Trophoblast cell (in vitro differentiated cells and primary cell): ENCODE measurements around the gene KAT6B.

Experiments
- DNase-seq, 2 donors: peaks; one replicate each; pipeline ENCODE4 v3.0.0-alpha.2; 2016
- H2AFZ ChIP-seq: 2 replicates; pipeline ENCODE4 v1.6.1; 2013; ENCODE audit warnings: low read length, moderate library complexity, mild to moderate bottlenecking; ENCODE audit not compliant: insufficient read depth, poor library complexity
- H2AK5ac ChIP-seq: 2 replicates; pipeline ENCODE4 v1.6.1; 2013; ENCODE audit warnings: mild to moderate bottlenecking, low read length
- H2BK120ac ChIP-seq: 2 replicates; pipeline ENCODE4 v1.6.1; 2013; ENCODE audit warnings: low read length, mild to moderate bottlenecking, moderate library complexity; ENCODE audit not compliant: insufficient read depth, poor library complexity
- H2BK12ac ChIP-seq: 2 replicates; pipeline ENCODE4 v1.6.1; 2013; ENCODE audit warnings: mild to moderate bottlenecking, low read length, moderate library complexity
- H2BK5ac ChIP-seq: 2 replicates; pipeline ENCODE4 v1.6.1; 2013; ENCODE audit warnings: low read length, low read depth, moderate library complexity, mild to moderate bottlenecking; ENCODE audit not compliant: poor library complexity
- H3K14ac ChIP-seq: 2 replicates; pipeline ENCODE4 v1.6.1; 2013; ENCODE audit warnings: mild to moderate bottlenecking, low read length
- H3K18ac ChIP-seq: 2 replicates; pipeline ENCODE4 v1.6.1; 2013; ENCODE audit warnings: mild to moderate bottlenecking, low read length
- H3K23ac ChIP-seq: 2 replicates; pipeline ENCODE4 v1.6.1; 2013; ENCODE audit warnings: low read length
- H3K27ac ChIP-seq: 2 replicates; pipeline ENCODE4 v1.5.1; 2013; ENCODE audit warnings: low read depth, mild to moderate bottlenecking, inconsistent platforms, low read length, moderate library complexity
- H3K27me3 ChIP-seq: 2 replicates; pipeline ENCODE4 v1.6.1; 2013; ENCODE audit warnings: inconsistent platforms, mild to moderate bottlenecking, low read length, moderate library complexity; ENCODE audit not compliant: insufficient read depth
- H3K36me3 ChIP-seq, 2 experiments: 1 replicate in 1 of 2; 2 replicates in 1 of 2; pipeline ENCODE4 v1.6.1; 2013; ENCODE audit warnings: low read length in 2 of 2, mild to moderate bottlenecking in 2 of 2, moderate library complexity in 1 of 2; ENCODE audit not compliant: insufficient read depth in 2 of 2, control insufficient read depth in 1 of 2
- H3K4ac ChIP-seq: 2 replicates; pipeline ENCODE4 v1.6.1; 2013; ENCODE audit warnings: low read depth, mild to moderate bottlenecking, low read length, moderate library complexity
- H3K4me1 ChIP-seq, 2 experiments: 1 replicate in 1 of 2; 2 replicates in 1 of 2; pipeline ENCODE4 v1.6.1; 2013; ENCODE audit warnings: low read length in 2 of 2, mild to moderate bottlenecking in 2 of 2, moderate library complexity in 1 of 2; ENCODE audit not compliant: insufficient read depth in 2 of 2, control insufficient read depth in 1 of 2
- H3K4me2 ChIP-seq: 2 replicates; pipeline ENCODE4 v1.6.1; 2013; ENCODE audit warnings: inconsistent platforms, mild to moderate bottlenecking, low read length, moderate library complexity
- H3K4me3 ChIP-seq: 2 replicates; pipeline ENCODE4 v1.5.1; 2013; ENCODE audit warnings: mild to moderate bottlenecking, low read depth, low read length, inconsistent platforms
- H3K79me1 ChIP-seq: one replicate; pipeline ENCODE4 v1.6.1; 2013; ENCODE audit warnings: low read length
- H3K79me2 ChIP-seq: 2 replicates; pipeline ENCODE4 v1.6.1; 2013; ENCODE audit warnings: low read length, mild to moderate bottlenecking; ENCODE audit not compliant: control insufficient read depth, insufficient read depth, poor library complexity
- H3K9ac ChIP-seq: 2 replicates; pipeline ENCODE4 v1.6.1; 2013; ENCODE audit warnings: mild to moderate bottlenecking, low read length
- H3K9me3 ChIP-seq: 2 replicates; pipeline ENCODE4 v1.6.1; 2013; ENCODE audit warnings: low read depth, mild to moderate bottlenecking, control low read depth, inconsistent platforms, low read length; ENCODE audit not compliant: insufficient read depth
- H4K12ac ChIP-seq: 2 replicates; pipeline ENCODE4 v1.6.1; 2013; ENCODE audit warnings: low read depth, mild to moderate bottlenecking, low read length, moderate library complexity
- H4K8ac ChIP-seq: 2 replicates; pipeline ENCODE4 v1.6.1; 2013; ENCODE audit warnings: low read depth, mild to moderate bottlenecking, low read length, moderate library complexity
- H4K91ac ChIP-seq: one replicate; pipeline ENCODE4 v1.6.1; 2013; ENCODE audit warnings: low read depth, mild to moderate bottlenecking, low read length, moderate library complexity
- WGBS: extraction: QIAGEN DNeasy Blood & Tissue Kit; methylation state at CpG from one replicate; pipeline ENCODE4 v1.1.7; 2013; ENCODE audit warnings: missing lambda C conversion rate; ENCODE audit not compliant: insufficient read length, insufficient coverage; ENCODE audit errors: extremely low coverage; 5-methylcytosine and 5-hydroxymethylcytosine counted together

KAT6B gene

DNA sequence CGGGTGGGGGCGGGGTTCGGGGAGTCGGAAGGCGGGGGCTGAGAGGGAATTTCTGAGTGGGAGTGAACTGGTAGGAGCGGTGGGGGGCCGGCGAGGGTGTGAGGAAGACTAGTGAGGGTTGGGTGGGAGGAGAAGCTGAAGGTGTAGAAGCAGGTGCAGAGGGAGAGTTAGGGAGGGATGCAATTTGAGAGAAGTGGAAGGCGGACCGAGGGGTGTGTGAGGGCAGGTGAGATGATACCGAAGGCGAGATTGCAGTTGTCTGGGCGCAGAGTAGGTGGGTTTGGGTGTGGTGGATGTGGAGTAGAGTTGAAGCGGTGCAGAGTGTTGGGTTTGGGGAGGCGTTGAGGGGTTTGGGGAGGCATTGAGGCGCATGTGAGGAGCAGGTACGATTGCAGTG lies 643 bp downstream of the KAT6B start:
- no peak overlapping the region for H3K23ac ChIP-seq
- H3K27me3 ChIP-seq = no peaks in the 10 kb centered on the region
- peak overlapping the region; percentile 78 for H3K4me3 ChIP-seq
- H2BK120ac ChIP-seq = no peak overlapping the region
- H3K36me3 ChIP-seq = no peaks in the 10 kb centered on the region
- H4K91ac ChIP-seq = no peak overlapping the region
- no peak for DNase-seq
- H4K12ac ChIP-seq = no peak overlapping the region
- peak overlapping the region; percentile 10 for H3K18ac ChIP-seq
- no peak overlapping the region for H3K27ac ChIP-seq
- no peak overlapping the region for H2BK12ac ChIP-seq
- peaks cover 13% of the 10 kb centered on the region for H3K79me1 ChIP-seq
- H3K4me2 ChIP-seq = peak overlapping the region; percentile 85
- peak overlapping the region; percentile 27 for H4K8ac ChIP-seq
- 100% methylated on average over 2 of the region's 17 CpGs for WGBS
- H3K9me3 ChIP-seq = no peaks in the 10 kb centered on the region
- H3K4ac ChIP-seq = no peak overlapping the region
- peak overlapping the region; percentile 19 for H2AFZ ChIP-seq
- no peak overlapping the region for H2BK5ac ChIP-seq
- H3K9ac ChIP-seq = peak overlapping the region; percentile 54
- peaks cover 2 to 15% of the 10 kb centered on the region in 2 experiments for H3K4me1 ChIP-seq
- peak overlapping the region; percentile 4 for H3K14ac ChIP-seq
- no peak overlapping the region for H2AK5ac ChIP-seq
- peaks cover 10% of the 10 kb centered on the region for H3K79me2 ChIP-seq

- H3K27me3 ChIP-seq = no peaks in the 10 kb centered on the region
- H3K4ac ChIP-seq = no peak overlapping the region
- H4K91ac ChIP-seq = no peak overlapping the region
- H2AK5ac ChIP-seq = no peak overlapping the region
- H3K4me1 ChIP-seq = peaks cover 2 to 15% of the 10 kb centered on the region in 2 experiments
- H3K4me3 ChIP-seq = no peak overlapping the region
- no peak overlapping the region for H3K23ac ChIP-seq
- no peak overlapping the region for H2BK5ac ChIP-seq
- peaks cover 13% of the 10 kb centered on the region for H3K79me1 ChIP-seq
- DNase-seq = no peak
- H3K14ac ChIP-seq = no peak overlapping the region
- no peak overlapping the region for H4K8ac ChIP-seq
- peaks cover 10% of the 10 kb centered on the region for H3K79me2 ChIP-seq
- H2BK120ac ChIP-seq = no peak overlapping the region
- H3K4me2 ChIP-seq = peak overlapping the region; percentile 85
- no peaks in the 10 kb centered on the region for H3K9me3 ChIP-seq
- no peak overlapping the region for H3K18ac ChIP-seq
- no peak overlapping the region for H2BK12ac ChIP-seq
- no peak overlapping the region for H4K12ac ChIP-seq
- no peak overlapping the region for H3K9ac ChIP-seq
- no peak overlapping the region for H3K27ac ChIP-seq
- WGBS = no CpG with 5 or more reads among the region's 7 CpGs
- H3K36me3 ChIP-seq = no peaks in the 10 kb centered on the region
- H2AFZ ChIP-seq = no peak overlapping the region
These were observed 1.3 kb downstream of the KAT6B start for GRCh38 chr10:74827694-74828093.

GRCh38 chr10:74828946-74829345 lies 2.5 kb downstream of the KAT6B start:
- Histone ChIP-seq H4K12ac (no peak overlapping the region), H2BK5ac (no peak overlapping the region), H2BK120ac (no peak overlapping the region), H3K36me3 (no peaks in the 10 kb centered on the region), H2AFZ (no peak overlapping the region), H3K79me2 (peaks cover 10% of the 10 kb centered on the region), H3K27me3 (no peaks in the 10 kb centered on the region), H3K4me3 (no peak overlapping the region), H3K4ac (no peak overlapping the region), H3K9me3 (no peaks in the 10 kb centered on the region), H3K14ac (no peak overlapping the region), H3K4me1 (peaks cover 2 to 15% of the 10 kb centered on the region in 2 experiments), H2AK5ac (no peak overlapping the region), H3K18ac (no peak overlapping the region), H2BK12ac (no peak overlapping the region), H4K91ac (no peak overlapping the region), H3K79me1 (peaks cover 13% of the 10 kb centered on the region), H3K9ac (no peak overlapping the region), H4K8ac (no peak overlapping the region), H3K27ac (no peak overlapping the region), H3K23ac (no peak overlapping the region), H3K4me2 (no peak overlapping the region)
- DNase-seq = no peak
- no CpG with 5 or more reads among the region's 4 CpGs for WGBS

DNA sequence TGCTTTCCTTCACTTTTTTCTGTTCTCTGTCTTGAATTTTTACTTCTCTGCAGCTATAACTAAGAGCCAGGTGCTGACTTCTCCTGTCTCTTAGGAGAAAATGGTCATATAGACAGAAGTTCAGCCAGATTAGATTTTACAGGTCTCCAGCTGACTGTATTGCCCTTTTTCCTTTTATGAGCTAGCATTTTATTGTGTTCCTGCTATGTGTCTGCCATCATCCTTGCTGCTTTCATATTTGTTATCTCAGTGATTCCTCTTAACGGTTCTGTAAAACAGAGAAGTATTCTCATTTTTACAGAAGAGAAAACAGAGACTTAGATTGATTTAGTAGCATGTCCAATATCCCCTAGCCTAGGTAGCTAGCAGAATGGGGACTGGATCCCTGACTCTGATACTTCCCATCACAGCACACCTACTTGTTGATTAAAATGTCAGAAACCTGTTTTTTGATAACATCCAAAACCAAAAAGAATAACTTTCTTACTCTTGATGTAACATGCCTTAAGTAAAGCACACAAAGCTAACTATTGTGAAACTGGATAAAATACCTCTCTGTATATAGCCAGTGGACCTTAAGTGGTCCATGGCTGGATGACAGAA lies 5.2 kb downstream of the KAT6B start:
- Histone ChIP-seq H2BK12ac (no peak overlapping the region), H3K27me3 (no peaks in the 10 kb centered on the region), H2AK5ac (no peak overlapping the region), H3K4me3 (no peak overlapping the region), H3K79me1 (peaks cover 1% of the 10 kb centered on the region), H3K23ac (no peak overlapping the region), H4K8ac (no peak overlapping the region), H2BK5ac (no peak overlapping the region), H4K91ac (no peak overlapping the region), H2AFZ (no peak overlapping the region), H3K9me3 (no peaks in the 10 kb centered on the region), H3K4me1 (peaks cover 0 to 5% of the 10 kb centered on the region in 2 experiments), H2BK120ac (no peak overlapping the region), H3K79me2 (peaks cover under 1% of the 10 kb centered on the region), H3K18ac (no peak overlapping the region), H3K9ac (no peak overlapping the region), H3K4ac (no peak overlapping the region), H3K4me2 (no peak overlapping the region), H4K12ac (no peak overlapping the region), H3K27ac (no peak overlapping the region), H3K14ac (no peak overlapping the region), H3K36me3 (no peaks in the 10 kb centered on the region)
- no CpG with 5 or more reads among the region's 1 CpG for WGBS
- no peak for DNase-seq
